DND-41 (cell line): ENCODE measurements around the gene ATP8A2.

Experiments used
- EZH2 ChIP-seq: IDR thresholded peaks from 3 replicates; pipeline ENCODE4 v1.6.1; 2012; ENCODE audit warnings: borderline replicate concordance, low read depth, mild to moderate bottlenecking, moderate library complexity, low read length, inconsistent platforms; ENCODE audit not compliant: severe bottlenecking
- TF ChIP-seq, protein P1 (sequence below): IDR thresholded peaks from 2 replicates; pipeline ENCODE4 v1.5.1; 2012; ENCODE audit warnings: borderline replicate concordance, low read length, moderate library complexity, mild to moderate bottlenecking; ENCODE audit not compliant: poor library complexity, severe bottlenecking; ENCODE audit errors: extremely low read depth

- TF ChIP-seq EZH2 = no peak
- TF ChIP-seq, protein P1, sequence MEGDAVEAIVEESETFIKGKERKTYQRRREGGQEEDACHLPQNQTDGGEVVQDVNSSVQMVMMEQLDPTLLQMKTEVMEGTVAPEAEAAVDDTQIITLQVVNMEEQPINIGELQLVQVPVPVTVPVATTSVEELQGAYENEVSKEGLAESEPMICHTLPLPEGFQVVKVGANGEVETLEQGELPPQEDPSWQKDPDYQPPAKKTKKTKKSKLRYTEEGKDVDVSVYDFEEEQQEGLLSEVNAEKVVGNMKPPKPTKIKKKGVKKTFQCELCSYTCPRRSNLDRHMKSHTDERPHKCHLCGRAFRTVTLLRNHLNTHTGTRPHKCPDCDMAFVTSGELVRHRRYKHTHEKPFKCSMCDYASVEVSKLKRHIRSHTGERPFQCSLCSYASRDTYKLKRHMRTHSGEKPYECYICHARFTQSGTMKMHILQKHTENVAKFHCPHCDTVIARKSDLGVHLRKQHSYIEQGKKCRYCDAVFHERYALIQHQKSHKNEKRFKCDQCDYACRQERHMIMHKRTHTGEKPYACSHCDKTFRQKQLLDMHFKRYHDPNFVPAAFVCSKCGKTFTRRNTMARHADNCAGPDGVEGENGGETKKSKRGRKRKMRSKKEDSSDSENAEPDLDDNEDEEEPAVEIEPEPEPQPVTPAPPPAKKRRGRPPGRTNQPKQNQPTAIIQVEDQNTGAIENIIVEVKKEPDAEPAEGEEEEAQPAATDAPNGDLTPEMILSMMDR = no peak
Observed at GRCh38 chr13:25796474-25796873, 424.7 kb downstream of the ATP8A2 start.
